HG02870 (cell line): ENCODE data around the gene MAD1L1.

ENCODE experiments used
- ATAC-seq: cut with Tn5 transposase; IDR thresholded peaks from one replicate; pipeline ENCODE4 v1.9.1; 2021; ENCODE audit warnings: mild to moderate bottlenecking, moderate library complexity; ENCODE audit not compliant: unreplicated experiment

MAD1L1 gene

GRCh38 chr7:2219136-2219535, 13.6 kb downstream of the MAD1L1 start:
- ATAC-seq, result no peak

- no peak for ATAC-seq
Measured at GRCh38 chr7:2218444-2218785, 14.3 kb downstream of the MAD1L1 start.

- no peak for ATAC-seq
Measured at GRCh38 chr7:2217716-2218443, 14.9 kb downstream of the MAD1L1 start.

GRCh38 chr7:2217206-2217605, 15.5 kb downstream of the MAD1L1 start:
- ATAC-seq, result no peak

- no peak for ATAC-seq
Measured at GRCh38 chr7:2215851-2216250, 16.9 kb downstream of the MAD1L1 start.

- no peak for ATAC-seq
Measured at GRCh38 chr7:2214636-2215035, 18.1 kb downstream of the MAD1L1 start.

GRCh38 chr7:2213551-2214215, 19.1 kb downstream of the MAD1L1 start:
- ATAC-seq, result no peak

- ATAC-seq, result no peak
Measured at GRCh38 chr7:2212906-2213305, 19.8 kb downstream of the MAD1L1 start.

GRCh38 chr7:2211926-2212325, 20.8 kb downstream of the MAD1L1 start:
- ATAC-seq, result no peak

- ATAC-seq, result no peak
Measured at GRCh38 chr7:2211259-2211880, 21.4 kb downstream of the MAD1L1 start.

GRCh38 chr7:2210551-2211258, 22.0 kb downstream of the MAD1L1 start:
- no peak for ATAC-seq

- no peak for ATAC-seq
Measured at GRCh38 chr7:2209961-2210323, 22.8 kb downstream of the MAD1L1 start.

GRCh38 chr7:2209146-2209960, 23.4 kb downstream of the MAD1L1 start:
- peak; percentile 60 for ATAC-seq

- no peak for ATAC-seq
Measured at GRCh38 chr7:2208712-2209111, 24.0 kb downstream of the MAD1L1 start.

- ATAC-seq, result no peak
Measured at GRCh38 chr7:2205036-2205780, 27.5 kb downstream of the MAD1L1 start.

GRCh38 chr7:2204446-2204845, 28.3 kb downstream of the MAD1L1 start:
- no peak for ATAC-seq

GRCh38 chr7:2203766-2204300, 28.9 kb downstream of the MAD1L1 start:
- no peak for ATAC-seq

GRCh38 chr7:2202901-2203765, 29.6 kb downstream of the MAD1L1 start:
- ATAC-seq, result no peak

GRCh38 chr7:2202361-2202761, 30.4 kb downstream of the MAD1L1 start:
- ATAC-seq, result no peak
